Spleen (tissue), 13 donors: ENCODE measurements around the gene PRR20D. TPM values are rescaled to one million over a fixed set of nuclear protein-coding genes. Genes with fewer than 3 reads are reported as not detected.
"Not testable (repeated sequence)": the region's sequence is repeated elsewhere in the genome, so short reads cannot be mapped to it uniquely, and the experiment has no call there.

Experiments
- DNase-seq: peaks from one replicate; pipeline ENCODE4 v3.0.0-alpha.2; 2020
- H3K27ac ChIP-seq, 8 donors: fragments of 200-600 bp; sonication (generic) in 7 of 8; 1 replicate in 4 of 8; 2 replicates in 4 of 8; pipeline versions ENCODE4 v1.5.0 to v1.8.0; 2016 to 2021; ENCODE audit warnings: inconsistent platforms in 4 of 8, mild to moderate bottlenecking in 4 of 8, moderate library complexity in 1 of 8
- H3K27me3 ChIP-seq, 7 donors: fragments of 200-600 bp; sonication (generic) in 6 of 7; replicated peaks in 1 of 7; 1 replicate in 4 of 7; 2 replicates in 3 of 7; pipeline versions ENCODE4 v1.5.0 to v1.8.0; 2016 to 2021; ENCODE audit warnings: inconsistent platforms in 3 of 7, mild to moderate bottlenecking in 1 of 7
- H3K36me3 ChIP-seq, 6 donors: fragments of 200-600 bp; sonication (generic) in 5 of 6; 1 replicate in 4 of 6; 2 replicates in 2 of 6; pipeline versions ENCODE4 v1.5.0 to v1.8.0; 2016 to 2021; ENCODE audit warnings: inconsistent platforms in 2 of 6
- H3K4me1 ChIP-seq, 6 donors: fragments of 200-600 bp; sonication (generic) in 5 of 6; 1 replicate in 3 of 6; 2 replicates in 3 of 6; pipeline versions ENCODE4 v1.5.0 to v1.8.0; 2016 to 2021; ENCODE audit warnings: inconsistent platforms in 3 of 6
- H3K4me3 ChIP-seq, 8 donors: fragments of 200-600 bp; sonication (generic) in 7 of 8; 1 replicate in 4 of 8; 2 replicates in 4 of 8; pipeline versions ENCODE4 v1.5.0 to v1.8.0; 2016 to 2021; ENCODE audit warnings: inconsistent platforms in 4 of 8, mild to moderate bottlenecking in 4 of 8, moderate library complexity in 2 of 8
- H3K9me3 ChIP-seq, 8 donors: fragments of 200-600 bp; sonication (generic) in 7 of 8; 1 replicate in 4 of 8; 2 replicates in 4 of 8; pipeline versions ENCODE4 v1.5.0 to v1.8.0; 2016 to 2021; ENCODE audit warnings: inconsistent platforms in 4 of 8
- POLR2A ChIP-seq, 3 donors: fragments of 450-650 bp; IDR thresholded peaks; one replicate each; pipeline ENCODE4 v1.5.1; 2017; ENCODE audit warnings: antibody characterized with exemption in 3 of 3, mild to moderate bottlenecking in 1 of 3
- POLR2AphosphoS5 ChIP-seq, 3 donors: sonication (generic); formaldehyde crosslinking; IDR thresholded peaks; one replicate each; pipeline ENCODE4 v1.5.1; 2017; ENCODE audit warnings: antibody characterized with exemption in 3 of 3
- WGBS, 5 donors: extraction: QIAGEN DNeasy Blood & Tissue Kit in 3 of 5; methylation state at CpG; one replicate each; pipeline versions ENCODE4 v1.1.5 to v1.1.7; 2013 to 2018; 5-methylcytosine and 5-hydroxymethylcytosine counted together
- intact Hi-C: fragments of 100-400 bp; cut with DNase I; formaldehyde crosslinking; loops from one replicate; pipeline ENCODE4 v1.15.0; 2023; ENCODE audit warnings: low total_unique reads
- long read RNA-seq, 2 donors: transcript quantifications; one replicate each; lab custom pipeline, GENCODE V29; 2026
- polyA plus RNA-seq, 3 donors: library from polyadenylated mRNA; stranded (reverse); fragments of 200-250 nt; gene quantifications; one replicate each; pipeline ENCODE4 v1.2.1, GENCODE V29; 2013
- total RNA-seq, 7 donors: library from RNA; depleted of rRNA in 3 of 7; stranded (reverse); fragments of >200 nt in 3 of 7; fragmentation: NEBNext Ultra II Directional in 4 of 7; extraction: Animal tissue kit (Norgen Biotek cat#: 25700) in 4 of 7; gene quantifications; one replicate each; pipeline versions ENCODE4 v1.1.0 to v1.2.1, GENCODE V29; 2016 to 2021
- TF ChIP-seq, protein P1 (sequence below), 11 experiments: fragments of 200-600 bp in 7 of 11; fragments of 450-650 bp in 4 of 11; sonication (generic) in 4 of 11; IDR thresholded peaks in 8 of 11; conservative IDR thresholded peaks in 3 of 11; 1 replicate in 7 of 11; 2 replicates in 4 of 11; pipeline versions ENCODE4 v1.4.0 to v1.8.0; 2016 to 2021; ENCODE audit warnings: antibody characterized with exemption in 11 of 11, inconsistent platforms in 4 of 11, mild to moderate bottlenecking in 1 of 11
- donor health status: healthy with polysubstance abuse.
- donor health status: DM: no; HTN: no; CAD: no; lungs with moderate emphysema.
- donor health status: DM: no; HTN: no; CAD: no.
- donor health status: Bipolar disorder and iron deficiency.
- donor health status: healthy.
- donor health status: DM: no; HTN: no; CAD: no.
- donor health status: DM: yes; HTN: yes; CAD: no.

Gene PRR20D
- not detected for total RNA-seq
- polyA plus RNA-seq: not detected
- long read RNA-seq, donor 1: 0 reads
- long read RNA-seq, donor 2: 0 reads

DNA sequence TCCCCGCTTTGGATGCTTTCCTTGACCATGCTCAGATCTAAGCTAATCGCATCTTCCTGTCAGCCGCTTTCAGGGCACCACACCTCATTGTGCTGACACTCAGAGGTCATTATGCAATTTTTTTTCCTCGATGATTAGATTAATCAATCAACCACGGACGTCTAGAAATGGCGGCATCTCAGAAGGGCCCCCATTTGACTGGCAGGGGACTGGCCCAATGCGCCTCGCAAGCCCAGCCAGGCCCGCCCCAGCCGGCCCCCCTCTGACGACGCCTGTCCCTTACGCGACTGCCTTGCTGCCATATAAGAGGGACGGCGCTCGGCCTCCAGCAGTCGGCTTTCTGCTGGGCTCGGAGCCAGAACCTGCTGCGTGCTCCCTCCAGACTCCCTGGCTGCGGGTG lies at the start of gene PRR20D:
Gene PRR20D (plus strand): TSS at position 301 of the 400 bp plus-strand sequence. CDS start 387 bp downstream, outside the sequence.
- H3K36me3 ChIP-seq, H3K27me3 ChIP-seq, H3K4me1 ChIP-seq, H3K4me3 ChIP-seq, H3K9me3 ChIP-seq, H3K27ac ChIP-seq, intact Hi-C loops, DNase-seq: not testable (repeated sequence)
- WGBS, 5 donors: no CpG with 5 or more reads among the region's 22 CpGs

DNA sequence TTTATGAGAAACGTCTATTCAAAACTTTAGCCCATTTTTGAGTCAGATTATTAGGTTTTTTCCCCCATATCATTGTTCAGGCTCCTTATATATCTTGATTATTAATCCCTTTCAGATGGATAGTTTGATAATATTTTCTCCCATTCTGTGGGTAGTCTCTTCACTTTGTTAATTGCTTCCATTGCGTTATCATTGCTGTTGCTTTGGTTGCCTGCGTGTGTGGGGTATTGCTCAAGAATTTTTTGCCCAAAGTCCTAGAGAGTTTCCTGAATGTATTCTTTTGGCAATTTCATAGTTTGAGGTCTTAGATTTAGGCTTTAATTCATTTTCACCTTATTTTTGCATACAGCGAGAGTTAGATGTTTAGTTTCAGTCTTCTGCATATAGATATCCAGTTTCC lies 45.5 kb upstream of the PRR20D start:
- no peak overlapping the region for H3K4me3 ChIP-seq
- H3K9me3 ChIP-seq: peaks cover 0 to 68% (median 35%) of the 10 kb centered on the region in 8 donors
- WGBS, 5 donors: 82 to 94% (median 91%) methylated on average over 4 of the region's 4 CpGs
- no peak for TF ChIP-seq POLR2AphosphoS5 (IDR thresholded peaks at IDR 0.05)
- no peak for TF ChIP-seq POLR2A (IDR thresholded peaks at IDR 0.05)
- TF ChIP-seq, protein P1, sequence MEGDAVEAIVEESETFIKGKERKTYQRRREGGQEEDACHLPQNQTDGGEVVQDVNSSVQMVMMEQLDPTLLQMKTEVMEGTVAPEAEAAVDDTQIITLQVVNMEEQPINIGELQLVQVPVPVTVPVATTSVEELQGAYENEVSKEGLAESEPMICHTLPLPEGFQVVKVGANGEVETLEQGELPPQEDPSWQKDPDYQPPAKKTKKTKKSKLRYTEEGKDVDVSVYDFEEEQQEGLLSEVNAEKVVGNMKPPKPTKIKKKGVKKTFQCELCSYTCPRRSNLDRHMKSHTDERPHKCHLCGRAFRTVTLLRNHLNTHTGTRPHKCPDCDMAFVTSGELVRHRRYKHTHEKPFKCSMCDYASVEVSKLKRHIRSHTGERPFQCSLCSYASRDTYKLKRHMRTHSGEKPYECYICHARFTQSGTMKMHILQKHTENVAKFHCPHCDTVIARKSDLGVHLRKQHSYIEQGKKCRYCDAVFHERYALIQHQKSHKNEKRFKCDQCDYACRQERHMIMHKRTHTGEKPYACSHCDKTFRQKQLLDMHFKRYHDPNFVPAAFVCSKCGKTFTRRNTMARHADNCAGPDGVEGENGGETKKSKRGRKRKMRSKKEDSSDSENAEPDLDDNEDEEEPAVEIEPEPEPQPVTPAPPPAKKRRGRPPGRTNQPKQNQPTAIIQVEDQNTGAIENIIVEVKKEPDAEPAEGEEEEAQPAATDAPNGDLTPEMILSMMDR (IDR thresholded peaks at IDR 0.05 in 8 of 11, conservative IDR thresholded peaks at IDR 0.05 in 3 of 11): no peak
- no peaks in the 10 kb centered on the region for H3K4me1 ChIP-seq
- no peak overlapping the region for H3K27ac ChIP-seq
- DNase-seq: no peak
- no peaks in the 10 kb centered on the region for H3K27me3 ChIP-seq
- intact Hi-C loops: no loop called here
- H3K36me3 ChIP-seq: no peaks in the 10 kb centered on the region

DNA sequence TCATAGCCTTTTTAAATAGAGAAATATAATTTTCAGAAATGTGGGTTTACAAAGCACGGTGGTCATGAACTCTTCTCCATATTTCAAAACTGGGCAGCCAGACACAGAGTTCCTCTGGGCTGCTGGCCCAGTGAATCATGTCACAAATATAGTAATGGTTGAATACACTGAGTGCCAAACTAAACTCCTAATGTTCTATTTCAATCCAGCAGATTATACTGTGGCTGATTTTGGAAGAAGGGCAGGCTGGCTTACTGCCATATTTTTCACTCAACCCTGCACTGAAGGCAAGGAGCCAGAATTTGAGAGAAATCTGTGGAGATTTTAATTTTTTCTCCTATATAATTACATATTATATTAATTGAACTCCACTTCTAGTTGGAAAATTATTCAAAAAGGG lies 36.8 kb upstream of the PRR20D start:
- H3K36me3 ChIP-seq: no peaks in the 10 kb centered on the region
- intact Hi-C loops: no loop called here
- no peaks in the 10 kb centered on the region for H3K4me1 ChIP-seq
- peaks cover 0 to 14% (median 0%) of the 10 kb centered on the region in 8 donors for H3K9me3 ChIP-seq
- TF ChIP-seq, protein P1 (IDR thresholded peaks at IDR 0.05 in 8 of 11, conservative IDR thresholded peaks at IDR 0.05 in 3 of 11): no peak
- TF ChIP-seq POLR2AphosphoS5 (IDR thresholded peaks at IDR 0.05) (no peak), POLR2A (IDR thresholded peaks at IDR 0.05) (no peak)
- 58 to 78% (median 71%) methylated on average over 1 of the region's 1 CpG for WGBS, 5 donors
- H3K27me3 ChIP-seq: no peaks in the 10 kb centered on the region
- H3K27ac ChIP-seq: no peak overlapping the region
- no peak for DNase-seq
- H3K4me3 ChIP-seq: no peak overlapping the region

DNA sequence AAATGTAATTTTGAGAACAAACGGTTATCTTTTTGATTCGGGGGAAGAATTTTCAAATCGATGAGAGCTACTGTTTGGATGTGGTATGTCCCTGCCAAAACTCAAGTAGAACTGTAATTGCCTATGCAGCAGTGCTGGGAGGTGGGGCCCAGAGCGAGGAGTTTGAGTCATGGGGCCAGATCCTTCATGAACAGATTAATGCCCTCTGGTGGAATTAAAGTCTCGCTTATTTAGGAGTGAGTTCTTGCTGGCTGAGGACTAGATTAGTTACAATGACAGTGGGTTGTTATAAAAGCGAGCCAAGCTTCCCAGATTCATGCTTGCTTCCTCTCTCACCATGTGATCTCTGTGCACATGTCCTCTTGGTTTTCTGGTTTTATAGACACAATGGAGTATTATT lies 31.5 kb upstream of the PRR20D start:
- Histone ChIP-seq H3K27ac (no peak overlapping the region), H3K4me3 (no peak overlapping the region), H3K36me3 (no peaks in the 10 kb centered on the region), H3K4me1 (no peaks in the 10 kb centered on the region), H3K9me3 (peaks cover 0 to 10% (median 0%) of the 10 kb centered on the region in 8 donors), H3K27me3 (no peaks in the 10 kb centered on the region)
- TF ChIP-seq, protein P1 (IDR thresholded peaks at IDR 0.05 in 8 of 11, conservative IDR thresholded peaks at IDR 0.05 in 3 of 11): no peak
- no peak for TF ChIP-seq POLR2A (IDR thresholded peaks at IDR 0.05)
- TF ChIP-seq POLR2AphosphoS5 (IDR thresholded peaks at IDR 0.05): no peak
- no peak for DNase-seq
- intact Hi-C loops: no loop called here
- WGBS, 5 donors: 73 to 89% (median 86%) methylated on average over 6 of the region's 6 CpGs

DNA sequence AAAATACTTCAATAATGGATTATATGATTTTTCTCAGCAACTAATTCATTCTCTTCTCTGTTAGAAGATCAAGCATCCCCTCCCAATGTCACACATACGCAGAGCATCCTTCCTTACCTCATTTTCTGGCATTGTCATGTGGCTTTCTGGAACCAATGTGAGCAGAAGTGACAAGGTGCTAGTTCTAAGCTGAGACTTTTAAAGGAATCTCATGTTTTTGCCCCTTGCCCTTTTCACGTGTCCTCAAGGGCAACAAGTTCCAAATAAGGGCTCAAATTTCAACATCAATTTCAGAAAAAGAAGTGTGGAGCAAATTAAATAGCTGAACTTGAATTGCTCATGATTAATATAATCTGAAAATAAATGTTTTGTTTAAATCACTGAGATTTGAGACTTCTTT lies 24.3 kb upstream of the PRR20D start:
- WGBS, 5 donors: 56 to 76% (median 62%) methylated on average over 2 of the region's 2 CpGs
- Histone ChIP-seq H3K9me3 (peaks cover 0 to 13% (median 0%) of the 10 kb centered on the region in 8 donors), H3K27ac (no peak overlapping the region), H3K27me3 (no peaks in the 10 kb centered on the region), H3K36me3 (no peaks in the 10 kb centered on the region), H3K4me3 (no peak overlapping the region), H3K4me1 (no peaks in the 10 kb centered on the region)
- TF ChIP-seq, protein P1 (IDR thresholded peaks at IDR 0.05 in 8 of 11, conservative IDR thresholded peaks at IDR 0.05 in 3 of 11): no peak
- no peak for TF ChIP-seq POLR2A (IDR thresholded peaks at IDR 0.05)
- DNase-seq: no peak
- intact Hi-C loops: no loop called here
